Measurements from ENCODE around the gene TLK2.

GRCh38 chr17:62588109-62588508, 109.5 kb downstream of the TLK2 start:
- TF ChIP-seq CBFB (CRISPR knock-in tag; IDR thresholded peaks at IDR 0.05; ENCODE audit: low read depth) (no peak), MAX (CRISPR knock-in tag; IDR thresholded peaks at IDR 0.05) (no peak), CTCF (IDR thresholded peaks at IDR 0.05) (no peak), USF1 (CRISPR knock-in tag; IDR thresholded peaks at IDR 0.05) (no peak), ESRRA (CRISPR knock-in tag; IDR thresholded peaks at IDR 0.05; ENCODE audit: borderline replicate concordance) (no peak), GABPB1 (CRISPR knock-in tag; IDR thresholded peaks at IDR 0.05) (no peak), NR2C2 (CRISPR knock-in tag; IDR thresholded peaks at IDR 0.05) (no peak)
